Suprapubic skin (tissue), 4 donors: ENCODE measurements around the gene XKR8.

ENCODE experiments used
- EP300 ChIP-seq: sonication (generic); formaldehyde crosslinking; IDR thresholded peaks from one replicate; pipeline ENCODE4 v1.6.1; 2017; ENCODE audit warnings: antibody characterized with exemption
- POLR2A ChIP-seq, 2 donors: fragments of 450-650 bp; IDR thresholded peaks; one replicate each; pipeline ENCODE4 v1.6.1; 2017; ENCODE audit warnings: antibody characterized with exemption in 2 of 2, mild to moderate bottlenecking in 2 of 2, moderate library complexity in 2 of 2
- POLR2AphosphoS5 ChIP-seq, 3 donors: sonication (generic); formaldehyde crosslinking; IDR thresholded peaks; one replicate each; pipeline ENCODE4 v1.6.1; 2017; ENCODE audit warnings: antibody characterized with exemption in 3 of 3
- TF ChIP-seq, protein P1 (sequence below), 2 donors: fragments of 200-600 bp in 1 of 2; fragments of 450-650 bp in 1 of 2; sonication (generic) in 1 of 2; IDR thresholded peaks; one replicate each; pipeline ENCODE4 v1.5.1; 2016 to 2019; ENCODE audit warnings: antibody characterized with exemption in 2 of 2, mild to moderate bottlenecking in 1 of 2, moderate library complexity in 1 of 2

DNA sequence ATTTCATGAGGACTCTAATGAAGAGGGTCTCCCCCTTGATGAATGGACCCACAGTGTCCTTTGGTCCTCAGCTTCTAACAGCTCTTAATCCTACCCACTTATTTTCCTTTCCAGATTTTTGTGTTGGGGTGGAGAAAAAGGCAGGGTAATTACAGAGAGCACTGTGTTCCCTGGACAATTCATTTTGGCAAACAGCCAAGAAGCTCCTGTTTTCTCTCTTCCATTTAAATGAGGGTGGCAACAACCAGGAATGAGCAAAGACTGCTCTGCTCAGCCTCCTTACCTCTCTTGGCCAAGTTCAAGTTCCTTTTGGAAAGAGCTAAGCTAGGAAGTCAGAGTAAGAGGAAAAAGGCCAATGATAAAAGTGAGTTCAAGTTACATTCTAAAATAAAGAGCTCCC is 11.9 kb downstream of the XKR8 start:
- no peak for TF ChIP-seq POLR2A (IDR thresholded peaks at IDR 0.05)
- TF ChIP-seq, protein P1, sequence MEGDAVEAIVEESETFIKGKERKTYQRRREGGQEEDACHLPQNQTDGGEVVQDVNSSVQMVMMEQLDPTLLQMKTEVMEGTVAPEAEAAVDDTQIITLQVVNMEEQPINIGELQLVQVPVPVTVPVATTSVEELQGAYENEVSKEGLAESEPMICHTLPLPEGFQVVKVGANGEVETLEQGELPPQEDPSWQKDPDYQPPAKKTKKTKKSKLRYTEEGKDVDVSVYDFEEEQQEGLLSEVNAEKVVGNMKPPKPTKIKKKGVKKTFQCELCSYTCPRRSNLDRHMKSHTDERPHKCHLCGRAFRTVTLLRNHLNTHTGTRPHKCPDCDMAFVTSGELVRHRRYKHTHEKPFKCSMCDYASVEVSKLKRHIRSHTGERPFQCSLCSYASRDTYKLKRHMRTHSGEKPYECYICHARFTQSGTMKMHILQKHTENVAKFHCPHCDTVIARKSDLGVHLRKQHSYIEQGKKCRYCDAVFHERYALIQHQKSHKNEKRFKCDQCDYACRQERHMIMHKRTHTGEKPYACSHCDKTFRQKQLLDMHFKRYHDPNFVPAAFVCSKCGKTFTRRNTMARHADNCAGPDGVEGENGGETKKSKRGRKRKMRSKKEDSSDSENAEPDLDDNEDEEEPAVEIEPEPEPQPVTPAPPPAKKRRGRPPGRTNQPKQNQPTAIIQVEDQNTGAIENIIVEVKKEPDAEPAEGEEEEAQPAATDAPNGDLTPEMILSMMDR (IDR thresholded peaks at IDR 0.05): no peak
- no peak for TF ChIP-seq POLR2AphosphoS5 (IDR thresholded peaks at IDR 0.05)
- TF ChIP-seq EP300: no peak
